K562 (cell line): ENCODE measurements around the gene ARL4D. TPM values are rescaled to one million over a fixed set of nuclear protein-coding genes. Genes with fewer than 3 reads are reported as not detected.

ENCODE experiments used
- ARID1B ChIP-seq: fragments of 450-650 bp; IDR thresholded peaks from 2 replicates; pipeline ENCODE4 v1.6.1; 2016; ENCODE audit warnings: antibody characterized with exemption, mild to moderate bottlenecking, inconsistent platforms
- CC2D1A ChIP-seq: fragments of 450-650 bp; IDR thresholded peaks from 2 replicates; pipeline ENCODE4 v1.6.1; 2017; ENCODE audit warnings: mild to moderate bottlenecking
- COPS2 ChIP-seq: fragments of 450-650 bp; conservative IDR thresholded peaks from 2 replicates; pipeline ENCODE4 v1.6.1; 2016; ENCODE audit warnings: mild to moderate bottlenecking, moderate library complexity
- CSDE1 ChIP-seq, 2 experiments: fragments of 450-650 bp; IDR thresholded peaks; 2 replicates each; pipeline ENCODE4 v1.6.1; 2016; ENCODE audit warnings: mild to moderate bottlenecking in 1 of 2
- GATA2 ChIP-seq: sonication (generic); formaldehyde crosslinking; IDR thresholded peaks from 2 replicates; pipeline ENCODE4 v1.4.0; 2020; ENCODE audit warnings: mild to moderate bottlenecking, missing genetic modification reagents
- HMG20A ChIP-seq: fragments of 450-650 bp; formaldehyde crosslinking; conservative IDR thresholded peaks from 2 replicates; pipeline ENCODE4 v1.4.0; 2020; ENCODE audit warnings: mild to moderate bottlenecking, mixed read lengths
- MAFK ChIP-seq: IDR thresholded peaks from 2 replicates; pipeline ENCODE4 v1.6.1; 2011; ENCODE audit warnings: low read length, improper control_type of control experiment
- NFE2 ChIP-seq: IDR thresholded peaks from 2 replicates; pipeline ENCODE4 v1.6.1; 2014; ENCODE audit warnings: antibody characterized with exemption, low read depth
- POLR2AphosphoS2 ChIP-seq: IDR thresholded peaks from 2 replicates; pipeline ENCODE4 v1.6.1; 2012; ENCODE audit warnings: low read length, improper control_type of control experiment
- PRMT5 ChIP-seq: sonication (generic); formaldehyde crosslinking; IDR thresholded peaks from 2 replicates; pipeline ENCODE4 v1.5.0; 2020; ENCODE audit warnings: missing genetic modification reagents
- RAD21 ChIP-seq, 2 experiments: fragments of 250-450 bp in 1 of 2; fragments of 450-650 bp in 1 of 2; sonication (Bioruptor Pico) in 1 of 2; formaldehyde crosslinking in 1 of 2; IDR thresholded peaks in 1 of 2; conservative IDR thresholded peaks in 1 of 2; 2 replicates each; pipeline versions ENCODE4 v1.4.0 to v1.8.0; 2020 to 2022; ENCODE audit warnings: mild to moderate bottlenecking in 2 of 2, moderate library complexity in 1 of 2
- RBFOX2 ChIP-seq: fragments of 200-400 bp; formaldehyde crosslinking; IDR thresholded peaks from 2 replicates; pipeline ENCODE4 v1.6.1; 2017; ENCODE audit warnings: low read depth, mild to moderate bottlenecking, low read length, moderate library complexity
- SIN3A ChIP-seq, 2 experiments: fragments of 150-350 bp in 1 of 2; IDR thresholded peaks; 2 replicates each; pipeline ENCODE4 v1.6.1; 2011 to 2016; ENCODE audit warnings: borderline replicate concordance in 2 of 2, low read depth in 2 of 2, low read length in 2 of 2, mild to moderate bottlenecking in 2 of 2, moderate library complexity in 2 of 2; ENCODE audit not compliant: control insufficient read depth in 1 of 2
- SMAD4 ChIP-seq: fragments of 250-450 bp; sonication (Bioruptor Pico); conservative IDR thresholded peaks from 2 replicates; pipeline ENCODE4 v1.8.0; 2021; ENCODE audit warnings: inconsistent platforms, mild to moderate bottlenecking, moderate library complexity
- SPI1 ChIP-seq: IDR thresholded peaks from 2 replicates; pipeline ENCODE4 v1.6.1; 2011; ENCODE audit warnings: low read depth, low read length, control low read depth, borderline replicate concordance
- ZNF668 ChIP-seq: fragments of 250-450 bp; sonication (Bioruptor Pico); IDR thresholded peaks from 2 replicates; pipeline ENCODE4 v1.8.0; 2022; ENCODE audit warnings: mild to moderate bottlenecking, inconsistent platforms
- polyA plus RNA-seq, 8 experiments: library from polyadenylated mRNA; depleted of rRNA in 4 of 8; stranded (reverse) in 5 of 8; unstranded in 3 of 8; fragments of >200 nt; fragmentation: Nextera tagmentation in 2 of 8; fragmentation: Illumina TruSeq in 1 of 8; extraction: Ambion mirVana in 2 of 8; extraction: Trizol in 1 of 8; gene quantifications; 2 replicates each; pipeline versions ENCODE4 v1.2.1 to v1.2.3, GENCODE V29; 2011 to 2014; ENCODE audit warnings: inconsistent platforms in 1 of 8, missing spikeins in 1 of 8
- total RNA-seq, 7 experiments: library from RNA; depleted of rRNA in 6 of 7; stranded (reverse); fragments of >200 nt in 6 of 7; fragmentation: Illumina TruSeq in 2 of 7; extraction: Trizol in 2 of 7; gene quantifications; 2 replicates each; pipeline versions ENCODE4 v1.2.1 to v1.2.3, GENCODE V29; 2011 to 2021; ENCODE audit warnings: low replicate concordance in 1 of 7
- TF ChIP-seq, protein P1 (sequence below): fragments of 450-650 bp; IDR thresholded peaks from 2 replicates; pipeline ENCODE4 v1.6.1; 2016; ENCODE audit warnings: borderline replicate concordance
- TF ChIP-seq, protein P2 (sequence below): sonication (generic); formaldehyde crosslinking; IDR thresholded peaks from 2 replicates; pipeline ENCODE4 v1.8.1; 2023; ENCODE audit warnings: missing genetic modification reagents, mild to moderate bottlenecking, borderline replicate concordance
- TF ChIP-seq, protein P3 (sequence below): fragments of 450-650 bp; IDR thresholded peaks from 2 replicates; pipeline ENCODE4 v1.6.1; 2018; ENCODE audit not compliant: partially characterized antibody

Gene ARL4D
- total and polyA plus RNA-seq, 9 of the 15 experiments (the other 6 are each of a cell fraction or from before 2014, with no cell fraction given): 0.07 to 0.53 (median 0.28) TPM; not detected in 1

DNA sequence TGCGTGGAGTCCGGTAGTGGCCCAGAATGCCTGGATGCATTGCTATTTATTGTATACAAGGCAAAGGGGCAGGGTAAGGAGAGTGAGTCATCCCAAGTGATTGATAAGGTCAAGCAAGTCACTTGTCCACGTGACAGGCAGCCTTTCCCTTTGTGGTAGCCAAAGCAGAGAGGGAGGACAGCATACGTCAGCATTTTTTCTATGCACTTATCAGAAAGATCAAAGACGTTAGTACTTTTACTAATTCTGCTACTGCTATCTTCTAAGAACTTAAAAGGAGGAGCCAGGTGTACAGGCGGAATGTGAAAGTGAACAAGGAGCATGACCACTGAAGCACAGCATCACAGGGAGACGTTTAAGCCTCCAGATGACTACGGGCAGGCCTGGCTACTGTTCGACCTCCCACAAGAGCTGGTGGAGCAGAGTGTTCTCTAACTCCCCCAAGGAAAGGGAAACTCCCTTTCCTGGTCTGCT is 47.9 kb upstream of the ARL4D start (continued):
- TF ChIP-seq RBFOX2 (no peak), HMG20A (no peak), CC2D1A (no peak), POLR2AphosphoS2 (no peak), SPI1 (no peak), COPS2 (no peak), ARID1B (peak; percentile 67; the same call in 1 of the 2 replicates), ZNF668 (no peak), MAFK (peak; percentile 98), RAD21 (CRISPR knock-in tag; conservative IDR thresholded peaks at IDR 0.05 in 1 of 2, IDR thresholded peaks at IDR 0.05 in 1 of 2) (no peak), SIN3A (IDR thresholded peaks at IDR 0.05; ENCODE audit: borderline replicate concordance in 2 of 2, control insufficient read depth in 1 of 2, low read depth in 2 of 2, low read length in 2 of 2) (no peak), GATA2 (CRISPR knock-in tag) (no peak), SMAD4 (CRISPR knock-in tag) (peak; percentile 23; the same call in 1 of the 2 replicates), NFE2 (peak; percentile 82), CSDE1 (IDR thresholded peaks at IDR 0.05) (no peak), PRMT5 (CRISPR knock-in tag) (no peak)
- TF ChIP-seq, protein P1, sequence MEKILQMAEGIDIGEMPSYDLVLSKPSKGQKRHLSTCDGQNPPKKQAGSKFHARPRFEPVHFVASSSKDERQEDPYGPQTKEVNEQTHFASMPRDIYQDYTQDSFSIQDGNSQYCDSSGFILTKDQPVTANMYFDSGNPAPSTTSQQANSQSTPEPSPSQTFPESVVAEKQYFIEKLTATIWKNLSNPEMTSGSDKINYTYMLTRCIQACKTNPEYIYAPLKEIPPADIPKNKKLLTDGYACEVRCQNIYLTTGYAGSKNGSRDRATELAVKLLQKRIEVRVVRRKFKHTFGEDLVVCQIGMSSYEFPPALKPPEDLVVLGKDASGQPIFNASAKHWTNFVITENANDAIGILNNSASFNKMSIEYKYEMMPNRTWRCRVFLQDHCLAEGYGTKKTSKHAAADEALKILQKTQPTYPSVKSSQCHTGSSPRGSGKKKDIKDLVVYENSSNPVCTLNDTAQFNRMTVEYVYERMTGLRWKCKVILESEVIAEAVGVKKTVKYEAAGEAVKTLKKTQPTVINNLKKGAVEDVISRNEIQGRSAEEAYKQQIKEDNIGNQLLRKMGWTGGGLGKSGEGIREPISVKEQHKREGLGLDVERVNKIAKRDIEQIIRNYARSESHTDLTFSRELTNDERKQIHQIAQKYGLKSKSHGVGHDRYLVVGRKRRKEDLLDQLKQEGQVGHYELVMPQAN: no peak
- TF ChIP-seq, protein P2, sequence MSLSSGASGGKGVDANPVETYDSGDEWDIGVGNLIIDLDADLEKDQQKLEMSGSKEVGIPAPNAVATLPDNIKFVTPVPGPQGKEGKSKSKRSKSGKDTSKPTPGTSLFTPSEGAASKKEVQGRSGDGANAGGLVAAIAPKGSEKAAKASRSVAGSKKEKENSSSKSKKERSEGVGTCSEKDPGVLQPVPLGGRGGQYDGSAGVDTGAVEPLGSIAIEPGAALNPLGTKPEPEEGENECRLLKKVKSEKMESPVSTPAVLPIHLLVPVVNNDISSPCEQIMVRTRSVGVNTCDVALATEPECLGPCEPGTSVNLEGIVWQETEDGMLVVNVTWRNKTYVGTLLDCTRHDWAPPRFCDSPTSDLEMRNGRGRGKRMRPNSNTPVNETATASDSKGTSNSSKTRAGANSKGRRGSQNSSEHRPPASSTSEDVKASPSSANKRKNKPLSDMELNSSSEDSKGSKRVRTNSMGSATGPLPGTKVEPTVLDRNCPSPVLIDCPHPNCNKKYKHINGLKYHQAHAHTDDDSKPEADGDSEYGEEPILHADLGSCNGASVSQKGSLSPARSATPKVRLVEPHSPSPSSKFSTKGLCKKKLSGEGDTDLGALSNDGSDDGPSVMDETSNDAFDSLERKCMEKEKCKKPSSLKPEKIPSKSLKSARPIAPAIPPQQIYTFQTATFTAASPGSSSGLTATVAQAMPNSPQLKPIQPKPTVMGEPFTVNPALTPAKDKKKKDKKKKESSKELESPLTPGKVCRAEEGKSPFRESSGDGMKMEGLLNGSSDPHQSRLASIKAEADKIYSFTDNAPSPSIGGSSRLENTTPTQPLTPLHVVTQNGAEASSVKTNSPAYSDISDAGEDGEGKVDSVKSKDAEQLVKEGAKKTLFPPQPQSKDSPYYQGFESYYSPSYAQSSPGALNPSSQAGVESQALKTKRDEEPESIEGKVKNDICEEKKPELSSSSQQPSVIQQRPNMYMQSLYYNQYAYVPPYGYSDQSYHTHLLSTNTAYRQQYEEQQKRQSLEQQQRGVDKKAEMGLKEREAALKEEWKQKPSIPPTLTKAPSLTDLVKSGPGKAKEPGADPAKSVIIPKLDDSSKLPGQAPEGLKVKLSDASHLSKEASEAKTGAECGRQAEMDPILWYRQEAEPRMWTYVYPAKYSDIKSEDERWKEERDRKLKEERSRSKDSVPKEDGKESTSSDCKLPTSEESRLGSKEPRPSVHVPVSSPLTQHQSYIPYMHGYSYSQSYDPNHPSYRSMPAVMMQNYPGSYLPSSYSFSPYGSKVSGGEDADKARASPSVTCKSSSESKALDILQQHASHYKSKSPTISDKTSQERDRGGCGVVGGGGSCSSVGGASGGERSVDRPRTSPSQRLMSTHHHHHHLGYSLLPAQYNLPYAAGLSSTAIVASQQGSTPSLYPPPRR (CRISPR knock-in tag): no peak
- TF ChIP-seq, protein P3, sequence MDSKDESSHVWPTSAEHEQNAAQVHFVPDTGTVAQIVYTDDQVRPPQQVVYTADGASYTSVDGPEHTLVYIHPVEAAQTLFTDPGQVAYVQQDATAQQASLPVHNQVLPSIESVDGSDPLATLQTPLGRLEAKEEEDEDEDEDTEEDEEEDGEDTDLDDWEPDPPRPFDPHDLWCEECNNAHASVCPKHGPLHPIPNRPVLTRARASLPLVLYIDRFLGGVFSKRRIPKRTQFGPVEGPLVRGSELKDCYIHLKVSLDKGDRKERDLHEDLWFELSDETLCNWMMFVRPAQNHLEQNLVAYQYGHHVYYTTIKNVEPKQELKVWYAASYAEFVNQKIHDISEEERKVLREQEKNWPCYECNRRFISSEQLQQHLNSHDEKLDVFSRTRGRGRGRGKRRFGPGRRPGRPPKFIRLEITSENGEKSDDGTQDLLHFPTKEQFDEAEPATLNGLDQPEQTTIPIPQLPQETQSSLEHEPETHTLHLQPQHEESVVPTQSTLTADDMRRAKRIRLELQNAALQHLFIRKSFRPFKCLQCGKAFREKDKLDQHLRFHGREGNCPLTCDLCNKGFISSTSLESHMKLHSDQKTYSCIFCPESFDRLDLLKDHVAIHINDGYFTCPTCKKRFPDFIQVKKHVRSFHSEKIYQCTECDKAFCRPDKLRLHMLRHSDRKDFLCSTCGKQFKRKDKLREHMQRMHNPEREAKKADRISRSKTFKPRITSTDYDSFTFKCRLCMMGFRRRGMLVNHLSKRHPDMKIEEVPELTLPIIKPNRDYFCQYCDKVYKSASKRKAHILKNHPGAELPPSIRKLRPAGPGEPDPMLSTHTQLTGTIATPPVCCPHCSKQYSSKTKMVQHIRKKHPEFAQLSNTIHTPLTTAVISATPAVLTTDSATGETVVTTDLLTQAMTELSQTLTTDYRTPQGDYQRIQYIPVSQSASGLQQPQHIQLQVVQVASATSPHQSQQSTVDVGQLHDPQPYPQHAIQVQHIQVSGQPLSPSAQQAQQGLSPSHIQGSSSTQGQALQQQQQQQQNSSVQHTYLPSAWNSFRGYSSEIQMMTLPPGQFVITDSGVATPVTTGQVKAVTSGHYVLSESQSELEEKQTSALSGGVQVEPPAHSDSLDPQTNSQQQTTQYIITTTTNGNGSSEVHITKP: no peak
